HFF-Myc (cell line): Measurements from ENCODE around the gene NLGN1.
A peak's percentile ranks its signal among the peaks of the same experiment; 100 is the strongest.

Source experiments
- DNase-seq: peaks from one replicate; pipeline ENCODE4 v3.0.0-alpha.2; 2011; ENCODE audit warnings: low read depth; ENCODE audit errors: extremely low read depth
- H3K4me3 ChIP-seq: replicated peaks from 2 replicates; pipeline ENCODE4 v1.5.1; 2011; ENCODE audit warnings: low read depth, mild to moderate bottlenecking, control low read depth, low read length
- CTCF ChIP-seq: IDR thresholded peaks from 2 replicates; pipeline ENCODE4 v1.5.1; 2012; ENCODE audit warnings: mild to moderate bottlenecking, low read depth, low read length, control low read depth; ENCODE audit errors: missing control alignments

The NLGN1 gene

GRCh38 chr3:174125267-174125824 lies 727.8 kb downstream of the NLGN1 start:
- DNase-seq, result peak; percentile 26
- peak; percentile 60 for TF ChIP-seq CTCF
- no peak overlapping the region for H3K4me3 ChIP-seq

- no peak overlapping the region for H3K4me3 ChIP-seq
- no peak for TF ChIP-seq CTCF
- DNase-seq, result no peak
Observed at GRCh38 chr3:174126990-174127758, 729.6 kb downstream of the NLGN1 start.

GRCh38 chr3:174132006-174132405 lies 734.5 kb downstream of the NLGN1 start:
- H3K4me3 ChIP-seq, result no peak overlapping the region
- no peak for TF ChIP-seq CTCF
- DNase-seq, result no peak

- DNase-seq, result no peak
- H3K4me3 ChIP-seq, result no peak overlapping the region
- no peak for TF ChIP-seq CTCF
Observed at GRCh38 chr3:174132421-174133042, 735.0 kb downstream of the NLGN1 start.

DNA sequence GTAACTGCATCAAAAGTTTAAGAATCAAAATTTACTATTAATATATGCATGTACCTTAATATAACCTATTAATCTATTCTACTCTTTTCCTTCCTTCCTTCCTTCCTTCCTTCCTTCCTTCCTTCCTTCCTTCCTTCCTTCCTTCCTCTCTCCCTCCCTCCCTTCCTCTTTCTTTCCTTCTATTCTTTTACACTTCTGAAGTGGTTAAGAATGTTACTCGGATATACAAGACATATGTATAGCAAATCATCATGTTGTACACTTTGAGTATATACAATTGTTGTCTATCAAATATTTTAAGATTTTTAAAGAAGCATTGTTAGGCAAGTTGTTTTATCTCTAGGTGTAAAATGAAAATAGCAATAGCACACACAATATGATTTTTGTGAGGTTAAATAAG lies 748.5 kb downstream of the NLGN1 start:
- no peak overlapping the region for H3K4me3 ChIP-seq
- TF ChIP-seq CTCF, result no peak
- no peak for DNase-seq

DNA sequence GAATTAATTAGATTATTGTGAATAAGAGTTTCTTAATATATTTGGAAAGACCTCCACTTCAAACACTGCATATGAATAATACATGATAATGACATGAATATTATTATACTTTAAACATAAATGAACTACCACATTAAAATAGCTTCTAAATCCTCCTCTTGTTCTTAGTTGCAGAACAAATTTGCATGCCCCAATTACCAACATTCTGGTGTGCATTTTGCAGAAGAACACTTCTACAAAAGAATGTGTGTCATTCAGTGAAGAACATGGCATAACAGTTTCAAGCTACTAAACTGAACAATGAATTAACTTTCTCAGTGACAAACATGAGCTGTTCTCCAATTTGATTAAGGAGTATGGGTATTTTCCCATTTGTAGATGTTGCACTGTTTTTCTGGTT lies 750.3 kb downstream of the NLGN1 start:
- no peak overlapping the region for H3K4me3 ChIP-seq
- TF ChIP-seq CTCF, result no peak
- no peak for DNase-seq
